Coronary artery (tissue), 2 donors: ENCODE results near the gene RIC8A.

Experiments used
- DNase-seq: peaks from one replicate; pipeline ENCODE4 v3.0.0-alpha.2; 2017; ENCODE audit warnings: low spot score
- H3K27ac ChIP-seq, 2 donors: fragments of 200-600 bp; sonication (generic); one replicate each; pipeline ENCODE4 v1.5.1; 2016 to 2019
- H3K4me3 ChIP-seq: fragments of 200-600 bp; sonication (generic); 2 replicates; pipeline ENCODE4 v1.5.1; 2016; ENCODE audit warnings: mild to moderate bottlenecking, moderate library complexity
- CTCF ChIP-seq: fragments of 200-600 bp; sonication (generic); IDR thresholded peaks from one replicate; pipeline ENCODE4 v1.5.1; 2019; ENCODE audit warnings: antibody characterized with exemption

RIC8A gene

GRCh38 chr11:197741-198235 is 9.7 kb upstream of the RIC8A start:
- TF ChIP-seq CTCF = no peak
- Histone ChIP-seq H3K27ac (no peak overlapping the region), H3K4me3 (no peak overlapping the region)
- DNase-seq = peak; percentile 66

GRCh38 chr11:198236-198806 is 9.2 kb upstream of the RIC8A start:
- no peak for TF ChIP-seq CTCF
- H3K4me3 ChIP-seq = no peak overlapping the region
- H3K27ac ChIP-seq = no peak overlapping the region
- DNase-seq = peak; percentile 67

GRCh38 chr11:199004-199581 is 8.4 kb upstream of the RIC8A start:
- Histone ChIP-seq H3K27ac (no peak overlapping the region), H3K4me3 (no peak overlapping the region)
- TF ChIP-seq CTCF = no peak
- peak; percentile 55 for DNase-seq

- H3K4me3 ChIP-seq = no peak overlapping the region
- DNase-seq = peak; percentile 65
These were observed 7.7 kb upstream of the RIC8A start for GRCh38 chr11:199782-200181.

GRCh38 chr11:200224-201003 is 7.1 kb upstream of the RIC8A start:
- Histone ChIP-seq H3K27ac (no peak overlapping the region), H3K4me3 (no peak overlapping the region)
- TF ChIP-seq CTCF = no peak
- peak; percentile 69 for DNase-seq

More at GRCh38 chr11:199782-200181, 7.7 kb upstream of the RIC8A start:
- H3K27ac ChIP-seq = no peak overlapping the region
- TF ChIP-seq CTCF = no peak

- Histone ChIP-seq H3K27ac (no peak overlapping the region), H3K4me3 (no peak overlapping the region)
- DNase-seq = peak; percentile 45
- TF ChIP-seq CTCF = no peak
These were observed 5.5 kb upstream of the RIC8A start for GRCh38 chr11:201966-202365.
